Spleen (tissue), 7 donors: ENCODE results near the gene SSH2.

Experiments used
- POLR2A ChIP-seq, 3 donors: fragments of 450-650 bp; IDR thresholded peaks; one replicate each; pipeline ENCODE4 v1.5.1; 2017; ENCODE audit warnings: antibody characterized with exemption in 3 of 3, mild to moderate bottlenecking in 1 of 3
- POLR2AphosphoS5 ChIP-seq, 3 donors: sonication (generic); formaldehyde crosslinking; IDR thresholded peaks; one replicate each; pipeline ENCODE4 v1.5.1; 2017; ENCODE audit warnings: antibody characterized with exemption in 3 of 3
- TF ChIP-seq, protein P1 (sequence below), 11 experiments: fragments of 200-600 bp in 7 of 11; fragments of 450-650 bp in 4 of 11; sonication (generic) in 4 of 11; IDR thresholded peaks in 8 of 11; conservative IDR thresholded peaks in 3 of 11; 1 replicate in 7 of 11; 2 replicates in 4 of 11; pipeline versions ENCODE4 v1.4.0 to v1.8.0; 2016 to 2021; ENCODE audit warnings: antibody characterized with exemption in 11 of 11, inconsistent platforms in 4 of 11, mild to moderate bottlenecking in 1 of 11
- donor health status: DM: no; HTN: no; CAD: no; lungs with moderate emphysema.
- donor health status: DM: no; HTN: no; CAD: no.
- donor health status: DM: no; HTN: no; CAD: no.

DNA sequence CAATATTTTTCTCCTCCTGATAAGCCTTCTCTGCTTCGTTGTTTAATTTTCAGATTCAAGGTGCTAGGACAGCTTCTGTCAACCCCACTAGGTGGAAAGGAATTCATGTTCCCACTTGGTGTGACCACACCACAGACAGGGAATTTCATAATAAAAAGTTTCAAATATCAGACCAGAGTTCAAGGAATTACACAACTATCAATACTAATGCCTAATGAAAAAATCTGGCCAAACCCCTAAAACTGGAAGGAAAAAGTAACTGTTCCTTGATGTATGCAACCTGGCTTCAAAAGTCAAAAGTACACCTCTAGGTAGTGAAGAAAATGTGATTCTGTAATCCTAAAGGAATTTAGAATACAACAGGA, 219.5 kb downstream of the SSH2 start:
- TF ChIP-seq, protein P1, sequence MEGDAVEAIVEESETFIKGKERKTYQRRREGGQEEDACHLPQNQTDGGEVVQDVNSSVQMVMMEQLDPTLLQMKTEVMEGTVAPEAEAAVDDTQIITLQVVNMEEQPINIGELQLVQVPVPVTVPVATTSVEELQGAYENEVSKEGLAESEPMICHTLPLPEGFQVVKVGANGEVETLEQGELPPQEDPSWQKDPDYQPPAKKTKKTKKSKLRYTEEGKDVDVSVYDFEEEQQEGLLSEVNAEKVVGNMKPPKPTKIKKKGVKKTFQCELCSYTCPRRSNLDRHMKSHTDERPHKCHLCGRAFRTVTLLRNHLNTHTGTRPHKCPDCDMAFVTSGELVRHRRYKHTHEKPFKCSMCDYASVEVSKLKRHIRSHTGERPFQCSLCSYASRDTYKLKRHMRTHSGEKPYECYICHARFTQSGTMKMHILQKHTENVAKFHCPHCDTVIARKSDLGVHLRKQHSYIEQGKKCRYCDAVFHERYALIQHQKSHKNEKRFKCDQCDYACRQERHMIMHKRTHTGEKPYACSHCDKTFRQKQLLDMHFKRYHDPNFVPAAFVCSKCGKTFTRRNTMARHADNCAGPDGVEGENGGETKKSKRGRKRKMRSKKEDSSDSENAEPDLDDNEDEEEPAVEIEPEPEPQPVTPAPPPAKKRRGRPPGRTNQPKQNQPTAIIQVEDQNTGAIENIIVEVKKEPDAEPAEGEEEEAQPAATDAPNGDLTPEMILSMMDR (IDR thresholded peaks at IDR 0.05 in 8 of 11, conservative IDR thresholded peaks at IDR 0.05 in 3 of 11) = no peak
- TF ChIP-seq POLR2A (IDR thresholded peaks at IDR 0.05) (no peak), POLR2AphosphoS5 (IDR thresholded peaks at IDR 0.05) (no peak)
